Activated B cell treated with CpG ODN at 0.5 μM for 24 hours (primary cell): ENCODE data around the gene KMO. TPM values are rescaled to one million over a fixed set of nuclear protein-coding genes. Genes with fewer than 3 reads are reported as not detected.

Experiments
- ATAC-seq: fragments of 200-7000 bp; cut with Tn5 transposase; one replicate; pipeline ENCODE4 v1.10.0; 2021; ENCODE audit warnings: low read depth, mild to moderate bottlenecking, moderate library complexity
- CTCF ChIA-PET: fragments of 350-600 bp; sonication (Branson Sonifier 250); formaldehyde crosslinking; loops from one replicate; lab custom pipeline; 2021; ENCODE audit warnings: antibody characterized with exemption; lab: Charles Lee
- POLR2A ChIA-PET: fragments of 350-600 bp; sonication (Branson Sonifier 250); formaldehyde crosslinking; loops from one replicate; lab custom pipeline; 2021; ENCODE audit warnings: antibody characterized with exemption; lab: Charles Lee
- DNase-seq: peaks from one replicate; pipeline ENCODE4 v3.0.0; 2022
- H3K27ac Mint-ChIP-seq: one replicate; pipeline ENCODE4 v1.8.0; 2020; ENCODE audit warnings: mixed read lengths
- H3K27me3 Mint-ChIP-seq: one replicate; pipeline ENCODE4 v1.8.0; 2021; ENCODE audit warnings: mixed read lengths
- H3K36me3 Mint-ChIP-seq: one replicate; pipeline ENCODE4 v1.8.0; 2021; ENCODE audit warnings: low read depth, mixed read lengths
- H3K4me1 Mint-ChIP-seq: one replicate; pipeline ENCODE4 v1.8.0; 2021; ENCODE audit warnings: mixed read lengths
- H3K4me3 Mint-ChIP-seq: one replicate; pipeline ENCODE4 v1.8.0; 2020; ENCODE audit warnings: mild to moderate bottlenecking, mixed read lengths
- H3K9me3 Mint-ChIP-seq: one replicate; pipeline ENCODE4 v1.8.0; 2020; ENCODE audit warnings: mixed read lengths
- intact Hi-C: fragments of 100-400 bp; cut with micrococcal nuclease; formaldehyde crosslinking; loops from one replicate; pipeline ENCODE4 v1.15.1; 2024
- total RNA-seq: library from RNA; stranded (reverse); gene quantifications from 2 replicates; pipeline ENCODE4 v1.2.3, GENCODE V29; 2022
- TF ChIP-seq, protein P1 (sequence below): fragments of 200-600 bp; IDR thresholded peaks from one replicate; pipeline ENCODE4 v1.8.0; 2022; ENCODE audit warnings: antibody characterized with exemption, mild to moderate bottlenecking

The KMO gene
- total RNA-seq, 1 donor from 2014 or later, result 53.6 TPM

DNA sequence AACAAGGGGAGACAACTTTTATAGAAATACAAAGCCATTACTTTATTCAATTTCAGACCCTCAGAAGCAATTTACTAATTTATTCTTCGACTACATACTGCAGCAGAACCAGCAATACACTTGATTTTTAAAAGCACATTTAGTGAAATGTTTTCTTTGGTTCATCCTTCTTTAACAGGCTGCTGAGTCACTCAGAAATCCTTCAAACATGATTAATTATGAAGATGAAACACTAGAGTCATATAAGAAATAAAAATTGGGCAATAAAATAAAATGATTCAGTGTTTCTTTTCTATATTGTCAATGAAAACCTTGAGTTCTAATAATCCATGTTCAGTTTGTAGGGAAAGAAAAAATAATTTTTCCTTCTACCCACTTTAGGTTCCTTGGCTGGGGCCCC is 61.0 kb downstream of the KMO start:
- ChIA-PET POLR2A (no interaction called here), CTCF (no interaction called here)
- peak overlapping the region; percentile 75 for H3K27ac Mint-ChIP-seq
- peaks cover 50% of the 10 kb centered on the region for H3K4me1 Mint-ChIP-seq
- H3K36me3 Mint-ChIP-seq, result peaks cover 71% of the 10 kb centered on the region
- H3K27me3 Mint-ChIP-seq, result no peaks in the 10 kb centered on the region
- DNase-seq, result no peak
- TF ChIP-seq, protein P1, sequence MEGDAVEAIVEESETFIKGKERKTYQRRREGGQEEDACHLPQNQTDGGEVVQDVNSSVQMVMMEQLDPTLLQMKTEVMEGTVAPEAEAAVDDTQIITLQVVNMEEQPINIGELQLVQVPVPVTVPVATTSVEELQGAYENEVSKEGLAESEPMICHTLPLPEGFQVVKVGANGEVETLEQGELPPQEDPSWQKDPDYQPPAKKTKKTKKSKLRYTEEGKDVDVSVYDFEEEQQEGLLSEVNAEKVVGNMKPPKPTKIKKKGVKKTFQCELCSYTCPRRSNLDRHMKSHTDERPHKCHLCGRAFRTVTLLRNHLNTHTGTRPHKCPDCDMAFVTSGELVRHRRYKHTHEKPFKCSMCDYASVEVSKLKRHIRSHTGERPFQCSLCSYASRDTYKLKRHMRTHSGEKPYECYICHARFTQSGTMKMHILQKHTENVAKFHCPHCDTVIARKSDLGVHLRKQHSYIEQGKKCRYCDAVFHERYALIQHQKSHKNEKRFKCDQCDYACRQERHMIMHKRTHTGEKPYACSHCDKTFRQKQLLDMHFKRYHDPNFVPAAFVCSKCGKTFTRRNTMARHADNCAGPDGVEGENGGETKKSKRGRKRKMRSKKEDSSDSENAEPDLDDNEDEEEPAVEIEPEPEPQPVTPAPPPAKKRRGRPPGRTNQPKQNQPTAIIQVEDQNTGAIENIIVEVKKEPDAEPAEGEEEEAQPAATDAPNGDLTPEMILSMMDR, result no peak
- no peak for ATAC-seq
- no peaks in the 10 kb centered on the region for H3K9me3 Mint-ChIP-seq
- H3K4me3 Mint-ChIP-seq, result no peak overlapping the region
- intact Hi-C loops, result no loop called here

GRCh38 chr1:241596633-241597032 is 64.5 kb downstream of the KMO start:
- peak overlapping the region; percentile 9 for H3K4me3 Mint-ChIP-seq
- intact Hi-C loops, result loop anchor here (1.0 kb wide), 2 partner anchors 14 to 44 kb away; no protein-coding TSS in a partner anchor
- no peaks in the 10 kb centered on the region for H3K27me3 Mint-ChIP-seq
- H3K4me1 Mint-ChIP-seq, result peaks cover 62% of the 10 kb centered on the region
- H3K27ac Mint-ChIP-seq, result peak overlapping the region; percentile 86
- POLR2A ChIA-PET, result interaction anchor here (1.0 to 2.6 kb wide), 7 partner anchors 29 to 77 kb away, joined by 3 to 13 read pairs (median 6); partner anchors contain the start of genes CHML, FH and OPN3
- CTCF ChIA-PET, result interaction anchor here (1.9 kb wide), 1 partner anchor 45 kb away, joined by 7 read pairs; no protein-coding TSS in a partner anchor
- TF ChIP-seq, protein P1, result no peak
- H3K36me3 Mint-ChIP-seq, result peaks cover 52% of the 10 kb centered on the region
- H3K9me3 Mint-ChIP-seq, result no peaks in the 10 kb centered on the region
- peak; percentile 52 for ATAC-seq
- no peak for DNase-seq

GRCh38 chr1:241598249-241598648 is 66.1 kb downstream of the KMO start:
- H3K4me3 Mint-ChIP-seq, result peak overlapping the region; percentile 48
- H3K27ac Mint-ChIP-seq, result peak overlapping the region; percentile 86
- H3K9me3 Mint-ChIP-seq, result no peaks in the 10 kb centered on the region
- TF ChIP-seq, protein P1, result no peak
- ATAC-seq (peak; percentile 71), DNase-seq (no peak)
- H3K27me3 Mint-ChIP-seq, result no peaks in the 10 kb centered on the region
- peaks cover 63% of the 10 kb centered on the region for H3K4me1 Mint-ChIP-seq
- intact Hi-C loops, result loop anchor here (1.0 kb wide), 1 partner anchor 67 kb away; no protein-coding TSS in a partner anchor
- H3K36me3 Mint-ChIP-seq, result peaks cover 53% of the 10 kb centered on the region
- POLR2A ChIA-PET, result interaction anchor here (0.5 to 2.3 kb wide), 5 partner anchors 29 to 79 kb away, joined by 3 to 13 read pairs (median 6); partner anchors contain the start of genes CHML and OPN3
- CTCF ChIA-PET, result interaction anchor here (1.2 to 1.9 kb wide), 2 partner anchors 13 to 46 kb away, joined by 7 to 8 read pairs; no protein-coding TSS in a partner anchor

DNA sequence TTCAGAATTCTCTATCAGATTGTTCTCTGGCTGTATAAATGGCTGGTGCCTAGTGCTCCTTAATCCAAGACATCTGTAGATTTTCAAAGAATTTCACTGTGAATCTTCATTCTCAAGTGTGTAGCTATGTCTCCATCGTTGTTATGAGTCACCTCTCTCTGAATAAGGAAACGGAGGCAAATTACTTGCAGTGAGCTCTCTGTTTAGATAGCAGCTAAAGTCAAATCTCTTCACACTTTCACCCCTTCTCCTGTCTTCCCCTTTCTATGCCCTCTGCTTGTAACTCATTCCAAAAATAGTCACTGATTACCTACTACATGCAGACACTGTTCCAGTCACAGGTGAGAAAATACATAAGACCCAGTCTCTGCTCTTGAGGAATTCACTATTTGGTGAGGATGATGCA is 68.3 kb downstream of the KMO start:
- POLR2A ChIA-PET, result interaction anchor here (0.7 to 1.7 kb wide), 5 partner anchors 9 to 68 kb away, joined by 4 to 7 read pairs (median 5); partner anchors contain the start of gene KMO
- DNase-seq (no peak), ATAC-seq (peak; percentile 64)
- CTCF ChIA-PET, result interaction anchor here (1.6 kb wide), 1 partner anchor 10 kb away, joined by 5 read pairs; no protein-coding TSS in a partner anchor
- Mint-ChIP-seq H3K9me3 (no peaks in the 10 kb centered on the region), H3K27ac (peak overlapping the region; percentile 78), H3K36me3 (peaks cover 45% of the 10 kb centered on the region), H3K4me3 (peak overlapping the region; percentile 9), H3K4me1 (peaks cover 74% of the 10 kb centered on the region), H3K27me3 (no peaks in the 10 kb centered on the region)
- intact Hi-C loops, result loop anchor here (5.0 kb wide), 1 partner anchor 37 kb away; no protein-coding TSS in a partner anchor
- TF ChIP-seq, protein P1, result no peak

- Mint-ChIP-seq H3K27me3 (no peaks in the 10 kb centered on the region), H3K36me3 (peaks cover 39% of the 10 kb centered on the region), H3K9me3 (no peaks in the 10 kb centered on the region), H3K4me1 (peaks cover 53% of the 10 kb centered on the region), H3K4me3 (no peak overlapping the region), H3K27ac (no peak overlapping the region)
- ChIA-PET CTCF (no interaction called here), POLR2A (no interaction called here)
- TF ChIP-seq, protein P1, result no peak
- DNase-seq, result no peak
- ATAC-seq, result no peak
- intact Hi-C loops, result loop anchor here (5.0 kb wide), 1 partner anchor 34 kb away; no protein-coding TSS in a partner anchor
These were observed 71.6 kb downstream of the KMO start for GRCh38 chr1:241603731-241604245.
